Coronary artery (tissue), 2 donors: Measurements from ENCODE around the gene APOB.

Experiments used
- DNase-seq: peaks from one replicate; pipeline ENCODE4 v3.0.0-alpha.2; 2017; ENCODE audit warnings: low spot score
- H3K27ac ChIP-seq, 2 donors: fragments of 200-600 bp; sonication (generic); one replicate each; pipeline ENCODE4 v1.5.1; 2016 to 2019
- H3K4me3 ChIP-seq: fragments of 200-600 bp; sonication (generic); 2 replicates; pipeline ENCODE4 v1.5.1; 2016; ENCODE audit warnings: mild to moderate bottlenecking, moderate library complexity
- TF ChIP-seq, protein P1 (sequence below): fragments of 200-600 bp; sonication (generic); IDR thresholded peaks from one replicate; pipeline ENCODE4 v1.5.1; 2019; ENCODE audit warnings: antibody characterized with exemption

APOB gene

DNA sequence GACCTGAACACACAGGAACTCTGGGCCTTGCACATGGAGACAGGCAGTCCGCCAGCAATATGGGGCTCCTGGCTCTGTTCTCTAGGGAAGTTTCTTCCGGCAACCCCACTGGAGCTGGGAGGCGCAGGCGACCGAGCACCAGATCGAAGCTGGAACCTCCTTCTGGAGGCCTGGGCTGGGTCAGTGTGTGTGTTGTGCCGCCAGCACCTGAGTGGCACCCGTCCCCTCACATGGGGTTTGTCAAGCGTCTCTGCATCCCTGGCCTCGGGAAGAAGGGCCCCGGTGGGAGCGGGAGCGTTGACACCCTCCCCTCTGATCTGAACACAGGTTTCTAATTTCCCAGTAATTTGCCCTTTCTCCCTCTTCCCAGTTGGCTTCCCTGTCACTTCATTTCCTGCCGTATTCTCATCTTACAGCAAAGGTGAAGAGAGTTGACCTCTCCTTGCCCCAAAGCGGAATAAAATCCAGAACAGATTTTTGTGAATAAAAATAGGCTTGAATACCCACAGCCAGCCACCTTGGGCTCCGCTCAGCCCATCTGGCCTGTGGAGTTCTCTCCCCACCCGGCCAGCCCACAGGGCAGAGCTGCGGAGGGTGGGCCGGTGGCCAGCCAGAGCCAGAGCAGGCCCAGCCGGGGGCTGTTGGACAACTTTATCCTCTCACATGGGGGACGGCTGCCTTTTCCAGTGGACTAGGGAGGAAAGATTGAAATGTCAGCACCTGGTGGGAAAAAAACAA is 85.9 kb downstream of the APOB start:
- DNase-seq, result no peak
- Histone ChIP-seq H3K27ac (no peak overlapping the region), H3K4me3 (no peak overlapping the region)
- TF ChIP-seq, protein P1, sequence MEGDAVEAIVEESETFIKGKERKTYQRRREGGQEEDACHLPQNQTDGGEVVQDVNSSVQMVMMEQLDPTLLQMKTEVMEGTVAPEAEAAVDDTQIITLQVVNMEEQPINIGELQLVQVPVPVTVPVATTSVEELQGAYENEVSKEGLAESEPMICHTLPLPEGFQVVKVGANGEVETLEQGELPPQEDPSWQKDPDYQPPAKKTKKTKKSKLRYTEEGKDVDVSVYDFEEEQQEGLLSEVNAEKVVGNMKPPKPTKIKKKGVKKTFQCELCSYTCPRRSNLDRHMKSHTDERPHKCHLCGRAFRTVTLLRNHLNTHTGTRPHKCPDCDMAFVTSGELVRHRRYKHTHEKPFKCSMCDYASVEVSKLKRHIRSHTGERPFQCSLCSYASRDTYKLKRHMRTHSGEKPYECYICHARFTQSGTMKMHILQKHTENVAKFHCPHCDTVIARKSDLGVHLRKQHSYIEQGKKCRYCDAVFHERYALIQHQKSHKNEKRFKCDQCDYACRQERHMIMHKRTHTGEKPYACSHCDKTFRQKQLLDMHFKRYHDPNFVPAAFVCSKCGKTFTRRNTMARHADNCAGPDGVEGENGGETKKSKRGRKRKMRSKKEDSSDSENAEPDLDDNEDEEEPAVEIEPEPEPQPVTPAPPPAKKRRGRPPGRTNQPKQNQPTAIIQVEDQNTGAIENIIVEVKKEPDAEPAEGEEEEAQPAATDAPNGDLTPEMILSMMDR, result no peak

DNA sequence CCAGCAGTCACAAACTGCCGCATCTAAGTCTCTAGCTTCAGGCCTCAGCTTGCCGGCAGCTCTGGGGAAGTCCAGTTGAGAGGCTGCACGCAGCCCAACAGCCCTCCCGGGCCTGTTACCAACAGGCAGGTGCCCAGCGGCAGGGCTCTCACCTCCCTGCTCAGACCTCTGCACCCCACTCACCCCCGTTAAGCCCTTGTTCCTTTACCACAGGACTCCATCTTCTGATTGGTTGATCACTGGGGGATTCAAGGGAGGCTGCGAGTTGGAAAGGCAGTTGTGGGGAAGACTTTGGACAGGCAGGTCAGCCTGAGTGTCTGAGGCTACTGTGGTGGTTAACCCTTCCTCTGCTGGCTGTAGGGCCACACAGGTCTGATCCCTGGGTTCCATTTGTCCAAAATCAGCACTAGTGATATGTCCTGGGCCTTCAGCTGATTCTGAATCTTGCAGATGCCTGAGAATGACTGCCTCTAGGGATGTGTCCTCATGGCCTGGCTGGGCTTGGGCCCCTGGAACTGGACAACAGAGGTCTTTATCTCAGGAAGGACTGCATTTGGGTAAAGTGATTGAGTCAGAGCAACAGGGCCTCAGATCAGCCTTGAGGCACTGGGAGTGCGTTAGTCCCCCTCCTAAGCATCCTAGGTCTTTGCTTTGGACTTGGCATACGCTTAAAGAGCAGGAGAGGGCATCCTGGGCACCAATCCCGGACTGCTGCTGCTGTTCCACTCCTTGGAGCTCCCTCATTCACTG is 88.4 kb downstream of the APOB start:
- TF ChIP-seq, protein P1, result no peak
- DNase-seq, result no peak
- no peak overlapping the region for H3K27ac ChIP-seq

DNA sequence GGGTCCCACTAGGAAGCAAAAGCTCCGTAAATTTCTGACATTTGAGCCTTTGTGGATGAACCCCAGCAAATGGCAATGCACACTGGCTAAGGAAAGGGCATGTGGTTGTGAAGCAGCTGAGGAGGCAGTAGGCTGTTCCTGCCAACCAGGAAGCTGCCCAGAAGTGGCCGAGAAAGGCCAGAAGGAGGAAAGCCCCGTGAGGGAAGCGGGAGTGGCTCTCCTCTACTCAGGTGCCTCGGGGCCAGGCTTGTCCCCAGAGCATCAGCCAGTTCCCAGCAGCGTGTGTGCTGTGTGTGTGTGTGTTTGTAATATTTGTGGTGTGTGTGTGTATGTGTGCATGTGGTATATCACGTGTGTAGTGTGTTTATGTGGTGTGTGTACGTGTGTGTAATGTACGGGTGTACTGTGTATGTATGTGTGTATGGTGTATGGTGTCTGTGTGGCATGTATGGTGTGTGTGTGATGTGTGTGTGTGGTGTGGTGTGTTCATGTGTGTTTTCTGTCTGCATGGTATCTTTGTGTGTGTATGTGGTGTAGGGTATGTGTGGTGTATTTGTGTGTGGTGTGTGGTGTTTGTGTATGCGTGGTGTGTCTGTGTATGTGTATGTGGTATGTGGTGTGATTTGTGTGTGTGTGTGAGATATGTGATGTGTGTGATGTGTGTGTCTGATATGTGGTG is 90.6 kb downstream of the APOB start:
- TF ChIP-seq, protein P1, result no peak
- DNase-seq, result no peak
- Histone ChIP-seq H3K27ac (no peak overlapping the region), H3K4me3 (no peak overlapping the region)

More for the DNA sequence above, 88.4 kb downstream of the APOB start:
- H3K4me3 ChIP-seq, result no peak overlapping the region
